HG02981 (cell line): ENCODE measurements around the gene ZFAND2A.

Source experiments
- ATAC-seq: cut with Tn5 transposase; IDR thresholded peaks from one replicate; pipeline ENCODE4 v1.9.1; 2021; ENCODE audit warnings: mild to moderate bottlenecking, moderate library complexity; ENCODE audit not compliant: unreplicated experiment

ZFAND2A gene

GRCh38 chr7:1110358-1110757, 49.6 kb downstream of the ZFAND2A start:
- ATAC-seq, result no peak

GRCh38 chr7:1109581-1110310, 50.2 kb downstream of the ZFAND2A start:
- ATAC-seq, result no peak

- no peak for ATAC-seq
Measured at GRCh38 chr7:1108264-1108920, 51.6 kb downstream of the ZFAND2A start.

DNA sequence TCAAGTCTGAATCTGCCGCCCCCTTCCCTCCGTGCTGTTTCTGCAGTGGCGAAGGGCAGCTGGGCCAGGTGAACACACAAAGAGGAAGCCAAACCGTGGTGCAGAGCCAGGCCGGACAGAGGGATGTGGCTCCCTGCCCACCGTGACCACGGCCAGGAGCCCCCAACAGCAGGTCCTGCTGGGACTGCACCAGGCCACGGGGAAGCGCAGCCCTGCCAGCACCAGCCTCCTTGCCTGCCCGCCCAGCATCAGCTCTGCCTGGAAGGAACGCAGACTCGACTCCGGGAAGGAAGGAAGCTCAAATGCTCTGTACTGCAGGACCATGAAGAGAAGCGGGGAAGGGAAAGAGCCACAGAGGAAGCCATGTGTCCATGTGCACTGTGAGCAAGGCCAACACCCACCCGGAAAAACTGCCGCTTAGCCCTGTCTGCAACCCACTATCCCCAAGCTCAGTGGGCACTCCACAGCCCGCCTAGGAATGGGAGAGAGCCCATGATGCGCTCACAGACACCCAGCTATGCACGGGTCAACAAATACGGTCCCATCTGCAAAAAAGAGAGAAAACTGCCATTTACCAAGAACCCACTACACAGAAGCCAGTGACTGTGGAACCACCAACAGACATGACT, 53.1 kb downstream of the ZFAND2A start:
- ATAC-seq, result no peak

DNA sequence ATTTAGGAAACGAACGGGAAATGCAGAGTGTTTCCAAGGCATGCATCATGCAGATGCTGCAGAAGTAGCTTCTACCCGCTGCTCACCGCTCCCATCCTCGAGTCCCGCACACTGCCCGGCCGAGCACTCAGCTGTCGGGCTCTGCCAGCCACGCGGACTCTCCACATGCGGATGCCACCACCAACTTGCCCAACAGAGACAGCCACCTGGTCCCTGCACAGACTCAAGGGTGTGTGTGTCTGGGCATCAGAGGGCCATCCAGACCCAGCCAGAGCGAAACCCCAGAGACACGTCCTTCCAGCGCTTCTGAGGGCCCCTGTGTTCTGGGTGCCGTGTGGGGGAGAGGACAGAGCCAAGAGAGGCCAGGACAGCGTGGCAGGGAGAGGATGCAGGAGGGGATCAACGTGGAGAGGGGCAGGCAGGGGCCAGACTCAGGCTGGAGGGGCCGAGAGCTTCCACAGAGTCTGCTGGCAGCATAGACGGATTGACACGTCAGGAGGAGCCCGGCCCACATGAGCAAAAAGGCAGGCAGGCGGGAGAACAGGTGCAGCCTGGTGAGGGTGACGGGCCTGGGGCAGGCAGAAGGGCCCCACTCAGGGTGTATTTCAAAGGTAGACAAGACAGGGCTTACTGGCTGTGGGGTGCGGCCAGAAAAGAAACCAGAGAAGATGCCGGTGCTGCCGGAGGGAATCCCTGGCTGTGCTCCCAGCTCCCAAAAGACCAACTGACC, 53.8 kb downstream of the ZFAND2A start:
- ATAC-seq, result no peak

GRCh38 chr7:1105189-1105588, 54.8 kb downstream of the ZFAND2A start:
- ATAC-seq, result peak; percentile 55

GRCh38 chr7:1104516-1105179, 55.3 kb downstream of the ZFAND2A start:
- ATAC-seq, result no peak

DNA sequence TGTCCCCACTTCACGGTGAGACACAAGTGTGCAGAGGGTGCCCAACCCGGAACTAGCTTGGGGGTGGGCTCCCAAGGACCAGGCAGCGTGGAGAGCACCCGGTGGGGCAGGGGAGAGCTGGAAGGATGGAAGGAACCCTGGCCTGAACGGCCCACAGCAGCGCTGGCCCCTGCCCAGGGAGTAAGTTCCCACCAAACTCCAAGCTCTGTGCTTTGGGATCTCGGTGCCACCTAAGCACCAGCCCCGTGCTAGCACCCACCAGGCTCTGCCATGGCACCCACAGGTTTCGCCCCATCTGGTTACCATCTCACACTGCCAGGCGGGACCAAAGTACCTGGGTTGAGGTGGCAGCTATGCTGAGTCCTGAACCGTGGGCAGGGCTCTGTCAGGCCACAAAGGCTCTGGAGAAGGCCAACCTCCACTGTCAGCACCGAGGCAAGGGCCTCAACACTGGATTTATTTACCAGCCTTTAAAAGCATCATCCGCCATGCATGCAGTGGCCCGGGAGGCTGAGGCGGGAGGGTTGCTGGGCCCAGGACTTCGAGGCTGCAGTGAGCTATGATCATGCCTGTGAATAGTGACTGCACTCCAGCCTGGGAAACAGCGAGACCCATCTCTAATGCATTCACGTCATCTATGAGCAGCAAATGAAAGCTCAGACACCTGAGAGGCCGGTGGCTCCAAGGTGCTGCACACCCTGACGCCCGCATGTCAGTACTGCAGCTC, 56.0 kb downstream of the ZFAND2A start:
- ATAC-seq, result no peak

GRCh38 chr7:1103009-1103788, 56.8 kb downstream of the ZFAND2A start:
- peak; percentile 36 for ATAC-seq
